ENCODE measurements around the gene TRAF2. TPM values are rescaled to one million over a fixed set of nuclear protein-coding genes. Genes with fewer than 3 reads are reported as not detected.
A peak's percentile ranks its signal among the peaks of the same experiment; 100 is the strongest.

Gene TRAF2
- total and polyA plus RNA-seq, 2 of the 4 experiments (the other 2 are of a cell fraction), result 6.6 to 12.0 TPM

DNA sequence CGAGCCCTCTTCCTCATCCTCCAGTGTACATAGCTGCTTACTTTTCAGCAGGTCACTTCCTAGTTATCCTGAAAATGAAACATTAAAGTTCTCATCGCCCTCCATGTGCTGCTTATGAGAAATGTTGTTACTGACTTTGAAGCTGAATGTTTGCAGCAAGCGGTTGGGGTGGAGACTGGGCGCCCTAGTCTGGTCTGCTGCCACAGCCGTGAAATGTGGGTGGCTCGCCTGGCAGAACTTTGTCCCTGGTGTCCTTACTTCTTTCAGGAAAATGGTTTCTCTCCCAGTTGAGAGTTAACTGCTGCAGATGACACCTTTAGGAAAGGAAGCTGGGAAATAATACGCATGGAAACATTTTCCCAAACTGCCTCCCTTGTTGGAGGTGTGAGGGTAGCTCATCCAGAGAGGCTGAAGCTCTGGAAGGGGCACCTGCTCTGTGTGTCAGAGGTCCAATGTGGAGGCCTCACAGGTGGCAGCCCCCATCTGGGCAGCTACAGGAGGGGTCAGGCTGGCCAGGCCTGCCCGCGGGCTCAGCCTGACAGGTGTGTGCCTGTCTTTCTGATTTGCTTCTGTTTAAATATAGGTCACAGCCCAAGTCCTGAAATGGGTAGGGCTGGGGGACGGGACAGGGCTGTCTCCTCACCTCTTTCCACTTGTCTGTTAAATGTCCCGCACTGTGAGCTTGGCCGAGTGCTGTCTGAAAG is 24.0 kb downstream of the TRAF2 start:
- ChIA-PET CTCF (no interaction called here), POLR2A (ENCODE audit: unreplicated experiment) (no interaction called here)
- Histone ChIP-seq H3K14ac (replicated peaks; ENCODE audit: low read depth, low read length) (no peak overlapping the region), H4K20me1 (ENCODE audit: insufficient read depth, low read length) (no peaks in the 10 kb centered on the region), H3K4ac (ENCODE audit: low read depth, low read length) (no peak overlapping the region), H3K27ac (ENCODE audit: insufficient read depth, low read length) (no peak overlapping the region), H3K56ac (ENCODE audit: extremely low read depth, insufficient read depth, low read length) (no peak overlapping the region), H3K18ac (ENCODE audit: low read depth, low read length) (no peak overlapping the region), H2AFZ (replicated peaks; ENCODE audit: low read length, poor library complexity) (no peak overlapping the region), H3K4me3 (ENCODE audit: insufficient read depth, low read depth, low read length) (no peak overlapping the region), H3K9me3 (ENCODE audit: control insufficient read depth, insufficient read depth, low read length) (no peaks in the 10 kb centered on the region), H2BK20ac (ENCODE audit: low read depth, low read length) (no peak overlapping the region), H3K36me3 (ENCODE audit: control insufficient read depth, insufficient read depth, low read length) (peaks cover 30% of the 10 kb centered on the region), H4K8ac (ENCODE audit: low read depth in 2 of 2, low read length in 2 of 2) (no peak overlapping the region), H3K9me1 (ENCODE audit: insufficient read depth, low read length) (no peaks in the 10 kb centered on the region), H3K4me1 (ENCODE audit: control insufficient read depth, insufficient read depth, low read length) (no peaks in the 10 kb centered on the region), H4K91ac (ENCODE audit: insufficient read depth, low read depth, low read length) (no peak overlapping the region), H2BK5ac (ENCODE audit: low read depth, low read length, poor library complexity, severe bottlenecking) (no peak overlapping the region), H4K5ac (ENCODE audit: low read depth, low read length) (no peak overlapping the region), H2AK9ac (replicated peaks; ENCODE audit: low read depth, low read length, poor library complexity) (peak overlapping the region; percentile 40), H2AK5ac (ENCODE audit: low read depth, low read length) (no peak overlapping the region), H3K9ac (ENCODE audit: low read depth, low read length) (no peak overlapping the region), H2BK120ac (ENCODE audit: low read depth, low read length) (no peak overlapping the region), H3K23ac (ENCODE audit: low read depth, low read length) (no peak overlapping the region), H3K79me1 (ENCODE audit: low read depth in 1 of 2, low read length in 2 of 2) (peaks cover 5 to 14% of the 10 kb centered on the region in 2 experiments; a peak in 1 of 4 replicates), H3K27me3 (ENCODE audit: control insufficient read depth, insufficient read depth, low read length) (no peaks in the 10 kb centered on the region), H2BK15ac (ENCODE audit: low read depth, low read length) (no peak overlapping the region), H3K4me2 (ENCODE audit: low read depth, low read length) (no peak overlapping the region)
- no TSS peak for BruUV-seq (replicated peaks)
- no peak for TF ChIP-seq POLR2A (IDR thresholded peaks at IDR 0.05; ENCODE audit: low read depth, low read length)
- no peak for TF ChIP-seq MAFK (IDR thresholded peaks at IDR 0.05; ENCODE audit: low read depth, low read length)
- TF ChIP-seq, protein P1, sequence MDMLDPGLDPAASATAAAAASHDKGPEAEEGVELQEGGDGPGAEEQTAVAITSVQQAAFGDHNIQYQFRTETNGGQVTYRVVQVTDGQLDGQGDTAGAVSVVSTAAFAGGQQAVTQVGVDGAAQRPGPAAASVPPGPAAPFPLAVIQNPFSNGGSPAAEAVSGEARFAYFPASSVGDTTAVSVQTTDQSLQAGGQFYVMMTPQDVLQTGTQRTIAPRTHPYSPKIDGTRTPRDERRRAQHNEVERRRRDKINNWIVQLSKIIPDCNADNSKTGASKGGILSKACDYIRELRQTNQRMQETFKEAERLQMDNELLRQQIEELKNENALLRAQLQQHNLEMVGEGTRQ (IDR thresholded peaks at IDR 0.05; ENCODE audit: low read depth, low read length), result no peak
- TF ChIP-seq MXI1 (IDR thresholded peaks at IDR 0.05; ENCODE audit: borderline replicate concordance, low read depth, low read length), result no peak
- TF ChIP-seq, protein P2, sequence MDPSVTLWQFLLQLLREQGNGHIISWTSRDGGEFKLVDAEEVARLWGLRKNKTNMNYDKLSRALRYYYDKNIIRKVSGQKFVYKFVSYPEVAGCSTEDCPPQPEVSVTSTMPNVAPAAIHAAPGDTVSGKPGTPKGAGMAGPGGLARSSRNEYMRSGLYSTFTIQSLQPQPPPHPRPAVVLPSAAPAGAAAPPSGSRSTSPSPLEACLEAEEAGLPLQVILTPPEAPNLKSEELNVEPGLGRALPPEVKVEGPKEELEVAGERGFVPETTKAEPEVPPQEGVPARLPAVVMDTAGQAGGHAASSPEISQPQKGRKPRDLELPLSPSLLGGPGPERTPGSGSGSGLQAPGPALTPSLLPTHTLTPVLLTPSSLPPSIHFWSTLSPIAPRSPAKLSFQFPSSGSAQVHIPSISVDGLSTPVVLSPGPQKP (IDR thresholded peaks at IDR 0.05; ENCODE audit: borderline replicate concordance, low read depth, low read length), result no peak
- no peak for TF ChIP-seq NFE2L2 (IDR thresholded peaks at IDR 0.05; ENCODE audit: low read depth, low read length)
- no peak for TF ChIP-seq RCOR1 (IDR thresholded peaks at IDR 0.05; ENCODE audit: insufficient replicate concordance, low read length)
- no peak for TF ChIP-seq RAD21 (IDR thresholded peaks at IDR 0.05; ENCODE audit: low read length)
- TF ChIP-seq RFX5 (IDR thresholded peaks at IDR 0.05; ENCODE audit: low read depth, low read length), result no peak
- TF ChIP-seq CHD1 (IDR thresholded peaks at IDR 0.05; ENCODE audit: low read depth, low read length), result no peak
- TF ChIP-seq SMC3 (IDR thresholded peaks at IDR 0.05; ENCODE audit: low read depth, low read length), result no peak
- TF ChIP-seq BHLHE40 (IDR thresholded peaks at IDR 0.05; ENCODE audit: low read depth, low read length), result no peak
- TF ChIP-seq CEBPB (IDR thresholded peaks at IDR 0.05; ENCODE audit: low read depth, low read length), result no peak
- TF ChIP-seq MAZ (IDR thresholded peaks at IDR 0.05; ENCODE audit: borderline replicate concordance, low read depth, low read length), result no peak
- TF ChIP-seq, protein P3, sequence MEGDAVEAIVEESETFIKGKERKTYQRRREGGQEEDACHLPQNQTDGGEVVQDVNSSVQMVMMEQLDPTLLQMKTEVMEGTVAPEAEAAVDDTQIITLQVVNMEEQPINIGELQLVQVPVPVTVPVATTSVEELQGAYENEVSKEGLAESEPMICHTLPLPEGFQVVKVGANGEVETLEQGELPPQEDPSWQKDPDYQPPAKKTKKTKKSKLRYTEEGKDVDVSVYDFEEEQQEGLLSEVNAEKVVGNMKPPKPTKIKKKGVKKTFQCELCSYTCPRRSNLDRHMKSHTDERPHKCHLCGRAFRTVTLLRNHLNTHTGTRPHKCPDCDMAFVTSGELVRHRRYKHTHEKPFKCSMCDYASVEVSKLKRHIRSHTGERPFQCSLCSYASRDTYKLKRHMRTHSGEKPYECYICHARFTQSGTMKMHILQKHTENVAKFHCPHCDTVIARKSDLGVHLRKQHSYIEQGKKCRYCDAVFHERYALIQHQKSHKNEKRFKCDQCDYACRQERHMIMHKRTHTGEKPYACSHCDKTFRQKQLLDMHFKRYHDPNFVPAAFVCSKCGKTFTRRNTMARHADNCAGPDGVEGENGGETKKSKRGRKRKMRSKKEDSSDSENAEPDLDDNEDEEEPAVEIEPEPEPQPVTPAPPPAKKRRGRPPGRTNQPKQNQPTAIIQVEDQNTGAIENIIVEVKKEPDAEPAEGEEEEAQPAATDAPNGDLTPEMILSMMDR (conservative IDR thresholded peaks at IDR 0.05; ENCODE audit: low read depth, low read length), result no peak
- no peak for TF ChIP-seq FOS (IDR thresholded peaks at IDR 0.05; ENCODE audit: low read depth, low read length)
- WGBS, 2 experiments (ENCODE audit: extremely low coverage in 2 of 2, insufficient read length in 1 of 2), result 100% methylated on average over 2 of the region's 12 CpGs; no CpG with 5 or more reads in 1 of the 2 experiments
- no peak for DNase-seq
- in situ Hi-C loops (cut with MboI; ENCODE audit: low sequenced_read_pairs) (no loop called here), dilution Hi-C loops (cut with HindIII; ENCODE audit: low sequenced_read_pairs, unreplicated experiment) (no loop called here), intact Hi-C loops (cut with micrococcal nuclease) (no loop called here)
- no peak for ATAC-seq (ENCODE audit: low read depth)
